NOMO-1 (cell line): ENCODE data around the gene NUMB.

ENCODE experiments used
- DNase-seq, 2 experiments: peaks; one replicate each; lab custom pipeline; 2025; ENCODE audit not compliant: unreplicated experiment in 2 of 2; lab: John Stamatoyannopoulos, UW

NUMB gene

DNA sequence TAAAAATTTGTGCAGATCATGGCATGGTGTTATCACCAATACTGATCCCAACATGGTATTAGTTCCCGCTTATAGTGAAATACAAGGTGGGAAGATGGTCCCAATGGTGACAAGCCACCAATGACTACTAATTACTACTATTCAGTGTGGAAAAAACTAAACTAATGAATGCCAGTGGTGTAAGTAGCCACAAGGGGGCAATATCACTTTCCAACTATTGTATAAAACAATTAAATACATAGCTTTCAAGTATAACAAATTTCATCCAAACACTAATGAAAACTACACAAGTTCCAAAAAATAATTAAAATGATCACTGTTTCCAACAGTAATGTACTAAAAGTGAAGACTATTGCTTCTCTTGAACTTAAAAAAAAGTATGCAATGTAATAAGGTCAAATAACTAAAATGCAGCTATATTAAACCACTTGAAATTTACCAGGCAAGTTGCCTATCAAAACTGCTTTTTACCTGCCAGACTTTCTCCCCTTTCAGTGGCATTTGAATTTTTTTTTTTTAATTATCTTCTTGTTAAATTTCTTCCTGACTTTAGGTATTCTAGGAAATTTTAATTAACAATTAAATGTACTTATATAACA is 163.0 kb downstream of the NUMB start:
- DNase-seq, result peak in 1 of 2 experiments; percentile 49

DNA sequence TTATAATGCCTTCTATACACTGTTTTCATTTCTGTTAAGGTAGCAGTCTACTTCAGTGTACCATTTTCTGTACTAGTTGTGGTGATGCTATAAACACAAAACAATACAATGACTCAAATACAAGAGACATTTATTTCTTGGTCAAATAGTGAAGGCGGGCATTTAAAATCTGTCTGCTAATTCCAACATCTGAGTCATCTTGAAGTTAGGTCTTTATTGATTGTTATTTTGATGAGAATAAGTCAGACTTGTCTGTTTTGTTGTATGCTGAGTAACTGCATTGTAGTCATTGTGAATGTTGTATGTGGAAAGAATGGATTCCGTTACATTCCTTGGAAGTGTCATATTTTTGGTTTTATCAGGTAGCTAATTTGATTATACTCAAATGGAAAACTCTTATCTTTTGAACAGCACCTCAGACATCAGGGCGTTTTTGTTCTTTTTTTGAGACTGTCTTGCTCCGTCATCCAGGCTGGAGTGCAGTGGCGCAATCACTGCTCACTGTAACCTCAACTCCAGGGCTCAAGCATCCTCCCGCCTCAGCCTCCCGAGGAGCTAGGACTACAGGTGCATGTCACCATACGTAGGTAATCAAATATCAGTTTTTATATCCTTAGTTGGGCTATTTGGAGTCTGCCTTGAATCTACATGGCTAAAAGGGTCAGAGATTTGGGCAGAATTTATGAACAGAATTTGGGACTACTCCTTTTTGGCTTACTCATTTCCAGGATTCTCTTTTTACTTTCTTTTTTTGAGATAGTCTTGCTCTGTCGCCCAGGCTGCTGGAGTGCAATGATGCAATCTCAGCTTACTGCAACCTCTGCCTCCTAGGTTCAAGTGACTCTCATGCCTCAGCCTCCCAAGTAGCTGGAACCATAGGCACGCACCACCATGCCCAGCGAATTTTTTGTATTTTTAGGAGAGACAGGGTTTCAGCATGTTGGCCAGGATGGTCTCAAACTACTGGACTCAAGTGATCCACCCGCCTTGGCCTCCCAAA is 164.3 kb downstream of the NUMB start:
- DNase-seq, result no peak

DNA sequence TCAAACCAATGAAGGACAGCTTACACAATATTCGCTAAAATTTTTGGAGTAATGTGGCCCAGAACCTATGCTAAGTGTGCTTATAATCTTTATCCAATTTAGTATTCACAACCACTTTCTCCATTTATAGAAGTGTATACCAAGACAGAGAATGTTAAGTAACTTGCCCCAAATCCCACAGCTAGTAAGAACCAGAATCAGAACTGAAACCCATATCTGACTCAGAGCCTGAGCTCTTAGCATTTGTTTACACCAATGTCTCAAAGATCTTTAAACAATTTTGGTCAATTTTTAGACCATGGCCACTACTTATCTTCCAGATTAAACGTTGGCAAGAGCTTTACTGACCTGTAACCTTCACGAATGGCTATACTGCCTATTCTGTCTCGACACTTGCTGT is 168.1 kb downstream of the NUMB start:
- no peak for DNase-seq

DNA sequence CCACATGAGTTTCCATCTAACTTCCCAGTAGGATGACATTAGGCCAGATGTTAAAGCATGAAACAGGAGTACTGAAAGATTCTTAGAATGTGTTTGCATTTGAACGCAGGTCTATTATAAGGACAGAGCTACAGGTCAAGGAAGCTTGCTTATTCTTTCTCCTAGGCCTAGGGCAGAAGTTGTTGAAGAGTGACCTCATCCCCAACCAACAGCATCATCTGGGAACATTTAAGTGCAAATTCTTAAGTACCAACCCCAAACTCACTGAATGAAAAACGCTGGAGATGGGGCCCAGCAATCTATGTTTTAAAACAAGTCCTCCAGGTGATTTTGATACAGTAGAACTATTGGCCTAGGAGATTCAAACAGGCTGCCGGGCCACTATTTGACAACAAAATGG is 168.6 kb downstream of the NUMB start:
- no peak for DNase-seq

DNA sequence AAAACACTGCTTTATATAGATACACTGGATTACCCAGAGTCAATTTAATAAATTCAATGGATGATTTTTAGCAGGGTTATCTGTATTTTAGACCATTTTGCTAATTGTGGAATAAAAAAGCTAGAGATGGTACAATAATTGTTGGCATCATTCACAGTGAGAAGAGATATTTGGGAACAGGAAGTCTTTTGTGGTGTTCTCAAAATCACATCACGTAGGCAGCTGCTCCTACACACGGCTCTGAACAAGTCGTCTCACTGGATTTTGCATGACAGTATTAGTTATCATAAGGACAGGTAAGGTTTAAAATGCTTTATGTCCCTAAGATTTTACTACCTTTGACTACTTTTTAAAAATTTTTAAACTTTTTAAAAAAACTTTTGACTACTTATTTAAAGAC is 169.0 kb downstream of the NUMB start:
- no peak for DNase-seq

DNA sequence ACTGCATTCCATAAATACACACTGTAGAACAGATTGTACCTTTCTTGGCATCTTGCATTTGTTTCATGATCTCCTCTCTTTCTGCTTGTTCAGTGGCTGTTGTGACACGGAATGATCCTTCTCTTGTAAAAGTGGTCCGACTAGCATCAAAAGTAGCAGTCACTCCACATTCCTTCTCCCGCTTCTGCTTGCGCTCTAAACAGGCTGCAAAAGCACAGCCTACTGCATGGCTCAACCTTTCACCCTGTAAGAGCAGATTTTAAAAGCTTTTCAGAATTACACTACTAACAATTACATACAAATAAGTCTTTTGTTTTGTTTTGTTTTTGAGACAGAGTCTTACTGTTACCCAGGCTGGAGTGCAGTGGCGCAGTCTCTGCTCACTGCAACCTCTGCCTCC is 171.3 kb downstream of the NUMB start:
- no peak for DNase-seq

DNA sequence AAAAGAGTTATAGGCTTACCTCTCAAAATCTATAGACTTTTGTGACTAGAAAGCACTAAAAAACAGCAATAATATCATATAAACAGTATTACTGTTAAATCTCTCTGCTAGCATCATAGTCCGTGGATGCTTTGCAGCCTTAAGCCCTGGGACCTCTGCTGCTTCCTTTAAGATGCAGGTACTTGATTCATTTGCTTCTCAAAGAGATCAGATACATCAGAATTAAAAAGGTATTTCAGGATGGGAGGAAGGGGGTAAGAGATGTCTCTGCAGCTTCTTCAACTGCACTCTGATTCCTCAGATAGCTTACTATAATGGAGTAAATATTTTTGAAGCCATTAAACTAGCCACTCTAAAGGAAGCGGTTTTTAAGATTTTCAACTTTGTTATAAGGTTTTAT is 171.7 kb downstream of the NUMB start:
- DNase-seq, result no peak

DNA sequence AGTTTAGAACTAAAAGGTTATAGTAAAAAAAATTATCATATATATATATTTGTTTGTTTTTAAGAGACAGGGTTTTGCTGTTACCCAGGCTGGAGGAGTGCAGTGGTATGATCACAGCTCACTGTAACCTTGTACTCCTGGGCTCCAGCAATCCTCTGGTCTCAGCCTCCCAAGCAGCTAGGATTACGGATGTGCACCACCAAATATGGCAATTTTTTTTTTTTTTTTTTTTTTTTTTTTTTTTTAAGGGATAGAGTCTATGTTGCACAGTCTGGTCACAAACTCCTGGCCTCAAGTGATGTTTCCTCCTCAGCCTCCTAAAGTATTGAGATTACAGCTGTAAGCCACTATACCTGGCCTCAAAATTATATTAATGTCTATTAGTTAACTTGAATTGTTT is 172.4 kb downstream of the NUMB start:
- no peak for DNase-seq

DNA sequence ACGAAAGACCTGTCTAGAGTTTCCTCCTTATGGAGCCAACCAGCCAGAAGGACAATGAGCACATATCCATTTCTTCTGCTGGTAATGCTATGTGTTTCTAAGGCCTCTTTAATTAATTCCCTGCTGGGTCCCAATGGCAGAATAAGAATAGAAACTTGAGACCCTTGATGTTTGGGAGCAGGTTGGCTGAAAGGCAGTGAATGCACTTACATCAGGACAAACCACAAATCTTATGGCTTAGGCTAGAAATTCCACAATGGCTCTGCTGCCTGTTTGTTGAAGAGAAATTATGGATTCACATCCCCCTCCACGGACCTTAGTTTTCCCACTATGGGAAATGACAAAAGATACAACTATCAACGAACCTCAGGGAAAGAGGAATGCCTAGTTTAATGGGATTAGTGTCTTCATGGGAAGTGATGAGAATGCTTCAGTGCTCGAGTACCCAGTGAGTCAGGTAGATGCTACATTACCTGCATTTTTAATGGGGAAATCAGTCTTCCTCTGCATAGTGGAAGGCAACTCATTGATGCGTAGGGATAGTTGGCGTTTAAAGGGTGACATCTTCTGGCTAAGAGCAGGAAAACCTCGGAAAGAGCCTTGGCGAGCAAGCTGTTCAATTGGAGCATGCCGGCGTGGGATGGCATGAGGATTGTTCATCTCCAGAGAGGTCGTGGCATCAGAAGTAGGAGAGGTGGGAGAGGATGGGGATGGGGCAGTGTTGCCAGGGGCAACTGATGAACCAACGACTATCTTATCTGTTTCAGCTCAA is 174.6 kb downstream of the NUMB start:
- no peak for DNase-seq

DNA sequence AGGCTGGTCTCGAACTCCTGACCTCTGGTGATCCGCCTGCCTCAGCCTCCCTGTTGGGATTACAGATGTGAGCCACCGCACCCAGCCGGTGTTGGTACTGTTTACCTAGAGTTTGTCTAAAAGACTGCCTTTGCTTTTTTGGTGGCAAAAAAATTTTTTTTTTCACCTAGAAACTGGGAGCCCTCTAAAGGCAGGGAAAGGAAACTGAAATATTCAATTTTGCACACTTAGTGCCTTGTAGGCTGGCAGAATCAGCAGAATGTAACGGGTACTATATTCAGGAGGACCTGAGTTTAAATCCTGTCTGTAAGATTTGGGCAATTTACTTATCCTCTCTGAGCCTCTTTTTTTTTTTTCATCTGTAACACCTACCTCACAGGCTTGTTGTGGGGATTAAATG is 177.4 kb downstream of the NUMB start:
- DNase-seq, result no peak

DNA sequence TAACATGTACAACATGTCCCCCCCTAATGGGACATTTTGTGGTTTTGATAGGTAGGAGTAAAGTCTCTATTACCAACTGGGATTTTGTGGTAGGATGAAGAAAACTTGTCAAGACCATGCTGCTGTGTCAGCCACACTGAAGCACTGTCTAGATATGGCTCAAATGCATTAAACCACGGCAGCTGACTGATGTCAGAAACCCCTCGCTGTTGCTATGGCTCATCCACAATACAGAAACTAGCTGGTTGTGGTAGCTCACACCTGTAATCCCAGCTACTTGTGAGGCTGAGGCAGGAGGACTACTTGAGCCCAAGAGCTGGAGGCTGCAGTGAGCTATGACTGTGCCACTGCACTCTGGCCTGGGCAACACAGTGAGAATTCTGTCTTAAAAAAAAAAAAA is 181.0 kb downstream of the NUMB start:
- DNase-seq, result no peak

DNA sequence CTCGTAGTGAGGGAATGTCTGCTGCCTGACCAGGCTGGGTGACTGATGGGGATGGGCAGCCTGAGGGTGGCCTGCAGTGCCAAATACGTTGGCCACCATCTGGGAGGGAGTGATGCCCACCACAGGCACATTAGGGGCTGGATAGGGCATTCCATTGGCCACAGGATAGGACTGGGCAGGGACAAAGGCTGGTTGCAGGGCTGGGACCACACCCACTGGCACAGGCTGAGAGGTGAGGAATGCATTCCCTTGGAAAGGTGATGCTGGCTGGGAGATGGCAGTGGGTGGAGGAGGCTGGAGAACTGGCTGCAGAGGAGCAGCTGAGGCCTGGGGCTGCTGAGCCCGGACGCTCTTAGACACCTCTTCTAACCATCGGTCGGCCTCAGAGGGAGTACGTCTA is 181.5 kb downstream of the NUMB start:
- DNase-seq, result no peak

DNA sequence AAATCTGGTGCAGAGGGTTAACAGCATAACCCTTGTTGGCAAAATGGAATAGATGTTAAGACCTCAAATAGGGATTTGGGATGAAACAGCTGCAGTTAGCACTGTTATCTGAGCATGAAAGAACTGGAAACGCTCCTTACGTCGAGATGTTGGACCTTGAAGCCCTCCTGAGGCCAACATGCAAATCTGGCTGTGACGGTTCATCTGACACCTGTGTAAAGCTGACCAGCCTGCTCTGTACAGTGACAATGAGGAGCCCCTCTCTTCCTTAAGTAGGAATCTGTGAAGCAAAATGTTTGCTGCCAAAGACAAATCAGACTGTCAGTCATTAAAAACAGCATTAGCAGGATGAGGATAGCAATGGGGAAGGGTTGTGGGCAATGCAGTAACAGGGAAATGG is 184.5 kb downstream of the NUMB start:
- no peak for DNase-seq

DNA sequence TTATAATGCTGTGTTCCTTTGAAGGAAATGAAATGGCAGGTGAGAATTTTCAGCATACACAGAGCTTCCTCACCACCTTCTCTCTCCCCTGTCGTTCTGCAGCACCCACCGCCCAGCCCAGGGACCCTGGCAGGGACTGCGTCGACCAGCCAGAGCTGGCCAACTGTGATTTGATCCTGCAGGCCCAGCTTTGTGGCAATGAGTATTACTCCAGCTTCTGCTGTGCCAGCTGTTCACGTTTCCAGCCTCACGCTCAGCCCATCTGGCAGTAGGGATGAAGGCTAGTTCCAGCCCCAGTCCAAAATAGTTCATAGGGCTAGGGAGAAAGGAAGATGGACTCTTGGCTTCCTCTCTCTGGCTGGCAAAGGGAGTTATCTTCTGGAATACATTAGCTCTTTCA is 186.0 kb downstream of the NUMB start:
- DNase-seq, result no peak

DNA sequence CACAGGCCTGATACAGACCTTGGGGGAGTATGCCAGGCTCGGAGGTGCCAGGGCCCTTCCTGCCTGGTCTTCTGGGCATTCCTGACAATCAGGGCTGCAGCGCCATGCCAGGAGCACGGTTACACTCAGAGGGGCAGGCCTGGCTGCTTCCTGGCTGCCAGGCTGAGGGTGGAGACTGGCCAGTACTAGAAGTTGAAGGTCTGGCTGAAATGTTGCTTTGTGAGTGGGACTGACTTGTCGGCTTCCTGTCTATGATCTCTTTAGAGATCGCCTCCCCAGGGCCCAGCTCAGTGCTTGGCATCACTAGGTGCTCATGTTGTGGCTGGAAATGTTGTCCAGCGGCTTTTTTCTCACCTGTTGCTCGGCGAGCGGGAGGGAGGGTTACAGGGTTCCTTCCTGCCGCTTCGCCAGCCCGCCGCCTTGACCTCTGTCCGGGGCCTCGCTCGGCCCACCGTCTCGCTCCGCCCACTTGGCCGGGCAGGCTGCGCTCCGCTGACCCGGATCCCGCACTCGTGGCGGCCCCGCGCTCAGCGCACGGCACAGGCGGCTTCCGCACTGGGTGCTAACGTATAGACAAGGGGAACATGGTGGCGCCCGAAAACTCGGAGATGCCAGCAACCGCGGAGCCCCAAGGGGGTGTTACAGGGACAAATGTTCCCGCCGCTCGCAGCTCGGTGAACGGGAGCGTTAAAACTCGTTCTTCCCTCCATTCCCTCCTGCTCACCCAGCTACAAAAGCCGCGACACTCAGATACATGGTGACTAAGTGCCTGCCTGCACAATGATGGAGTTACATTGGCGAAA is 188.4 kb downstream of the NUMB start:
- no peak for DNase-seq

DNA sequence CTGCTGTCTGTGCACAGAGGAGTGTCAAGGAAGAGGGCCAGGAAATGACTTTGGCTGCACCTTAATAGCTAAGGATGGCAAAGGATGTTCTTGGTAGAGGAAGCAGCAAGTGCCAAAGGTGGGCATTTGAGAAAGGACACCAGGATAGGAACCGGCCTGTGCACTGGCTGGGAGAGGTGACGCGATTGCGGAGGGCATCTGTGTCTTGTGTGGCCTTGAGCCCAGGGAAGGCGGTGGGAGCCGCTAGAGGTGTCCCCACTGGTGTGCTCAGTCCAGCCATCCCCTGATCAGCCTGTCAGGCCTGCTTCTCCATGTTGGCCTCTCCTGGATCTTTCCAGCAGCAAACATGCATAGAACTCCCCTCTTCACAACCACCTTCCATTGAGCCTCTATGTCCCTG is 190.9 kb downstream of the NUMB start:
- no peak for DNase-seq

DNA sequence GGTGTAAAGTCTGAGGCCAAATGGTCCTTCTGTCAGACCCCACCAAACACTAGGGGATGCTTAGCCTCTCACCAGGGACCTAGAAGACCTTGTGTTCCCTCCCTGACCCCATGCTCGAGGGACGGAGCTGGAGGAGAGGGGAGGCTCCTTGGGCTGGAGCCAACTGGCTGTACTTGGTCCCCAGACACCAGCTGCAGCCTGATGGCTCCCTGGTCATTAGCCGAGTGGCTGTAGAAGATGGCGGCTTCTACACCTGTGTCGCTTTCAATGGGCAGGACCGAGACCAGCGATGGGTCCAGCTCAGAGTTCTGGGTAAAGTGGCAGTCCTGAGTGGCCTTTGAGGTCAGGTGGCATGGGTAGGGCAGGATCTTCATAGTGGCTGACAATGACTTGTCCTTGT is 192.0 kb downstream of the NUMB start:
- no peak for DNase-seq

DNA sequence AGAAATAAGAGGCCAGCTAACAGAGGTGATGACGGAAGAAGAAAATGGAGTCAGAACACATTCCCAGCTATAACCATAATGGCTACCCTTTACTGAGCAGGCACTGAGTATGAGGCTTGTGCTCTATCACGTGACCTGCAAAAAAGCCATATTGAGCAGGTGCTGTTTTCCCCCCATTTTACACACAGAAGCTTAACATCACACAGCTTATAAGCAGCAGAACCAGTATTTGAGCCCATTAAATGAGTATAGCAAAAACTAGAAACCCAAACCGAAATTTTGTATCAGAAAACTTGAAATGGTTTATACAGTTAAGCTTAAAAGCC is 192.7 kb downstream of the NUMB start:
- no peak for DNase-seq

DNA sequence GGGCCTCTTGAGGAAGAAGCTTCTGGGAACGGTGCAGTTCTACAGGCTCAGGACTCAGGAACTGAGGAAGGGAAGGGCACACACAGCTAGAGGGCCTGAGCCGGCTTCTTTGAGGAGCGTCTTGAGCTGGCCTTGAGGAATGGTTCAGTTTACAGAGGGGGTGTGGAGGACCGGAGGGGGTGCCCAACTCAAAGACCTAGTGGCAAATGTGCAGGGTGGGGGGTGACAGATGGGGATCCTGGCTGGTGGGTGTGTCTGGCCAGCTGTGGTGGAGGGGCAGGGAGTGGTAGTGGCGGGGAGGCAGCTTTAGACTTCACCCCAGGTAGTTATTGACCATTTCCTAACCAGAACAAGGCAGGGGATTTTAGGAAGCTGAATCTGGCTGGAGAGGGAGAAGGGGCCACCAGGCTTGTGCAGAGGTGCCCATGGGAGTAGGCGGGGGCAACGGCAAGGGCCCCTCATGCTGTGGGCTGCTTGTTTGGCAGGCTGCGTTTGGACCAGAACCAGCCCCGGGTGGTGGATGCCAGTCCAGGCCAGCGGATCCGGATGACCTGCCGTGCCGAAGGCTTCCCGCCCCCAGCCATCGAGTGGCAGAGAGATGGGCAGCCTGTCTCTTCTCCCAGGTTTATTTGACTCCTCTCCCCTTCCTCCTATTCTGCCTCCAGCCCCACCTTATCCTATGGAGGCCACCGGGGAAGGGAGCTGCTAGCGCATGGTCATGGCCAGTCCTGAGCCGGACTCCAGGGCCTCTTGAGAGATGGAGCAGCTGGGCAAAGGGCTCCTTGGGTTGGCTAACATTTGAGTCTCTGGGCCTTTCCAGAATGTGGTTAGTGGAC is 193.2 kb downstream of the NUMB start:
- DNase-seq, result no peak
